Stimulated activated CD8-positive, alpha-beta memory T cell treated with anti-CD3 and anti-CD28 coated beads, Interleukin-4, amount 100 ng/mL, for 4 hours (primary cell): Measurements from ENCODE around the gene TIMM50.

Source experiments
- DNase-seq, 2 donors: peaks; one replicate each; pipeline ENCODE4 v3.0.0-alpha.2; 2020; ENCODE audit warnings: low read depth in 2 of 2, low spot score in 1 of 2

The TIMM50 gene

GRCh38 chr19:39498798-39499642, 18.4 kb downstream of the TIMM50 start, which contains the start of gene DLL3:
Gene DLL3 (plus strand): TSS chr19:39498947. CDS start chr19:39498975, 28 bp downstream.
- DNase-seq, result no peak

GRCh38 chr19:39499932-39500331, 19.3 kb downstream of the TIMM50 start:
- no peak for DNase-seq

GRCh38 chr19:39500543-39500942, 19.9 kb downstream of the TIMM50 start:
- DNase-seq, result no peak

- DNase-seq, result no peak
These were observed 20.7 kb downstream of the TIMM50 start for GRCh38 chr19:39501340-39501739.

- DNase-seq, result peak; percentile 34 to 42
These were observed 22.2 kb downstream of the TIMM50 start for GRCh38 chr19:39502640-39503417.

GRCh38 chr19:39506598-39506943, 25.9 kb downstream of the TIMM50 start:
- DNase-seq, result no peak

GRCh38 chr19:39506944-39507714, 26.5 kb downstream of the TIMM50 start:
- DNase-seq, result peak in 1 of 2 donors; percentile 17

- DNase-seq, result no peak
These were observed 27.2 kb downstream of the TIMM50 start for GRCh38 chr19:39507715-39508364.

GRCh38 chr19:39508629-39509028, 28.0 kb downstream of the TIMM50 start:
- no peak for DNase-seq

GRCh38 chr19:39509233-39509632, 28.6 kb downstream of the TIMM50 start:
- DNase-seq, result no peak

- DNase-seq, result no peak
These were observed 32.4 kb downstream of the TIMM50 start for GRCh38 chr19:39512988-39513387.

- DNase-seq, result no peak
These were observed 34.4 kb downstream of the TIMM50 start, which contains the start of gene SELENOV for GRCh38 chr19:39514840-39515550. Gene SELENOV (plus strand): TSS chr19:39515139. CDS start chr19:39515213, 74 bp downstream.

GRCh38 chr19:39515551-39516191, 35.0 kb downstream of the TIMM50 start:
- DNase-seq, result no peak

GRCh38 chr19:39516270-39516669, 35.6 kb downstream of the TIMM50 start:
- DNase-seq, result no peak

GRCh38 chr19:39517432-39517831, 36.8 kb downstream of the TIMM50 start:
- DNase-seq, result no peak

- DNase-seq, result no peak
These were observed 37.8 kb downstream of the TIMM50 start for GRCh38 chr19:39518458-39518857.

- no peak for DNase-seq
These were observed 38.3 kb downstream of the TIMM50 start for GRCh38 chr19:39518975-39519374.

GRCh38 chr19:39520541-39521484, 40.2 kb downstream of the TIMM50 start:
- DNase-seq, result no peak

GRCh38 chr19:39524495-39524894, 43.9 kb downstream of the TIMM50 start:
- no peak for DNase-seq
